Vagina (tissue), 2 donors: ENCODE data around the gene ITK.

Experiments used
- CTCF ChIP-seq, 3 experiments: fragments of 450-650 bp in 2 of 3; fragments of 200-600 bp in 1 of 3; sonication (generic) in 1 of 3; IDR thresholded peaks; one replicate each; pipeline ENCODE4 v1.5.1; 2017 to 2019; ENCODE audit warnings: antibody characterized with exemption in 3 of 3, mild to moderate bottlenecking in 2 of 3, moderate library complexity in 2 of 3
- POLR2A ChIP-seq, 2 donors: fragments of 450-650 bp; IDR thresholded peaks; one replicate each; pipeline ENCODE4 v1.6.1; 2017; ENCODE audit warnings: antibody characterized with exemption in 2 of 2, mild to moderate bottlenecking in 2 of 2, moderate library complexity in 2 of 2
- POLR2AphosphoS5 ChIP-seq, 2 donors: sonication (generic); formaldehyde crosslinking; IDR thresholded peaks; one replicate each; pipeline ENCODE4 v1.9.0; 2017; ENCODE audit warnings: antibody characterized with exemption in 2 of 2, mild to moderate bottlenecking in 2 of 2, low read depth in 1 of 2; ENCODE audit not compliant: insufficient read depth in 1 of 2

DNA sequence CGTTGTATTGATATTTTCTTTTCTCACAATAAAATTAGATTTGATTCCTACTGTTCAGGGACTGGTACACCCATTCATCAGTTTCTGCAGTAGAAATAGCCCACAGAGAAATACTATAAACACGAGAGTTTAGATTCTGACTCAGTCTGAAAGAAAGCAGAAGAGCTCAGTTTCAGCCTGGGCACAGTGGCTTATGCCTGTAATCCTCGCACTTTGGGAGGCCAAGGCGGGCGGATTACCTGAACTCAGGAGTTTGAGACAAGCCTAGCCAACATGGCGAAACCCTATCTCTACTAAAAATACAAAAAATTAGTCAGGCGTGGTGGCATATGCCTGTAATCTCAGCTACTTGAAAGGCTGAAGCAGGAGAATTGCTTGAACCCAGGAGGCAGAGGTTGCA, 8.6 kb downstream of the ITK start:
- no peak for TF ChIP-seq POLR2A (IDR thresholded peaks at IDR 0.05)
- no peak for TF ChIP-seq POLR2AphosphoS5 (IDR thresholded peaks at IDR 0.05; ENCODE audit: insufficient read depth in 1 of 2, low read depth in 1 of 2)
- no peak for TF ChIP-seq CTCF (IDR thresholded peaks at IDR 0.05)
